ENCODE results near the gene PLA2G4B. TPM values are rescaled to one million over a fixed set of nuclear protein-coding genes. Genes with fewer than 3 reads are reported as not detected.

The PLA2G4B gene
- total RNA-seq, 1 donor from 2014 or later: 15.6 TPM

GRCh38 chr15:41866872-41867579 lies 28.4 kb downstream of the PLA2G4B start:
- intact Hi-C loops (cut with micrococcal nuclease): no loop called here

DNA sequence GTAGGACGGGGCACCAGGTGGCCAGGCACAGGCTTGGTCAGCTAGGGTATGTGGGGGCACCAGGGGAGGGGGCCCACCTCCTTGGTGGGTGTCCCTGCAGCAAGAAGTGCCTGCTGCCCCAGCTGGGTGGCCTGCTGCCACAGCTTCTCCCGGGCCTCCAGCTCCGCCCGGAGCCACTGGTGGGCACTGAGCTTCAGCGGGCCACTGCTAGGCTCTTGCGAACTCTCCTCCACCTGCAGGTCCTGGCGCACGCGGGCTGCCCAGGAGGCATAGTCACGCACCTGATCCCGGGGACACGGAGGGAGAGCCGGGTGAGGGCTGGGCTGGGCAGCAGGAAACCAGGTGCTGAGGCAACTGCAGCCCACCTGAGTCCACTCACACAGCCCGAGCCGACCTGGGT lies 29.7 kb downstream of the PLA2G4B start:
- intact Hi-C loops (cut with micrococcal nuclease): no loop called here

GRCh38 chr15:41869770-41870688 lies 31.4 kb downstream of the PLA2G4B start:
- intact Hi-C loops (cut with micrococcal nuclease): loop anchor here (2.0 kb wide), 2 partner anchors 25 to 39 kb away; partner anchors contain the start of gene SPTBN5

GRCh38 chr15:41870689-41871081 lies 32.0 kb downstream of the PLA2G4B start:
- intact Hi-C loops (cut with micrococcal nuclease): loop anchor here (2.0 kb wide), 2 partner anchors 24 to 40 kb away; partner anchors contain the start of gene SPTBN5

- intact Hi-C loops (cut with micrococcal nuclease): loop anchor here (2.0 kb wide), 2 partner anchors 23 to 41 kb away; partner anchors contain the start of gene SPTBN5
Observed at GRCh38 chr15:41871175-41871905, 32.7 kb downstream of the PLA2G4B start.

GRCh38 chr15:41872166-41872747 lies 33.6 kb downstream of the PLA2G4B start:
- intact Hi-C loops (cut with micrococcal nuclease): no loop called here

GRCh38 chr15:41873711-41874110 lies 35.1 kb downstream of the PLA2G4B start:
- intact Hi-C loops (cut with micrococcal nuclease): no loop called here

- intact Hi-C loops (cut with micrococcal nuclease): no loop called here
Observed at GRCh38 chr15:41874736-41875135, 36.1 kb downstream of the PLA2G4B start.

DNA sequence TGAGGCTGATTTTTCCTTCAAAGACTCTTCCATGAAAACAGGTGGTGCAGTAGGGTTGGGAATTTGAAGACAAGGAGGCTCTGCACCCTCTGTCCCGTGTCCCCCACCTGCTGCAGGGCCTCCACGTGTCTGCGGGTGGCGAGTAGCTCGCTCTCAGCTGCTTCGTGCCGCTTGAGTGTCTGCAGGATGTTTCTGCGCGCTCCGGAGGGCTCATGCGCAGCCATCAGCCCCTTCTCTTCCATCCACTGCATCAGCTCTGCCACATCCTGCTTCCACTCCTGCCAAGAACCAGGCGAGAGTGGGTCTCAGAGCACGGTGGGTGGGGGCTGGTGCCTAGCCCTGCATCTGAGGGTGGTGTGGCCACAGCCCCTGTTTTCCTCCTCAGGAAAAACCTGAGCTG lies 37.4 kb downstream of the PLA2G4B start:
- intact Hi-C loops (cut with micrococcal nuclease): no loop called here

DNA sequence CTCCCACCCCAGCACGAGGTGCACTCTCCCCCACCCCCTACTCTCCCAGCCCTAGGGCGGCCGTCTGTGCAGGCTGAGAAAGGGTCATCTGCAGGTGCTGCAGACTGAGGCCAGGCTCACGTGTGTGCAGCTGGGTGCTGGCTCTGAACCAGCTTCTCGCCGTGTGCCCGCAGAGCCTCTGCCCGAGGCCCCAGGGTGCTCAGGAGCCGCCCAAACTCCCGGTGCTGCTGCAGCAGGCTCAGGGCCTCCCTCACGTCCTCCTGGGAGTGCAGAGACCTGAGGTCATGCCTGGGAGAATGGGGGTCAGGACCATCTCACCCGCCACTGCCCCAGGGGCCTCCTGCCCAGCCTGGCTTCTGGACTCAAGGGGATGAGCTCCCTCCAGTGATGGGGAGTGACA lies 38.0 kb downstream of the PLA2G4B start:
- intact Hi-C loops (cut with micrococcal nuclease): no loop called here

DNA sequence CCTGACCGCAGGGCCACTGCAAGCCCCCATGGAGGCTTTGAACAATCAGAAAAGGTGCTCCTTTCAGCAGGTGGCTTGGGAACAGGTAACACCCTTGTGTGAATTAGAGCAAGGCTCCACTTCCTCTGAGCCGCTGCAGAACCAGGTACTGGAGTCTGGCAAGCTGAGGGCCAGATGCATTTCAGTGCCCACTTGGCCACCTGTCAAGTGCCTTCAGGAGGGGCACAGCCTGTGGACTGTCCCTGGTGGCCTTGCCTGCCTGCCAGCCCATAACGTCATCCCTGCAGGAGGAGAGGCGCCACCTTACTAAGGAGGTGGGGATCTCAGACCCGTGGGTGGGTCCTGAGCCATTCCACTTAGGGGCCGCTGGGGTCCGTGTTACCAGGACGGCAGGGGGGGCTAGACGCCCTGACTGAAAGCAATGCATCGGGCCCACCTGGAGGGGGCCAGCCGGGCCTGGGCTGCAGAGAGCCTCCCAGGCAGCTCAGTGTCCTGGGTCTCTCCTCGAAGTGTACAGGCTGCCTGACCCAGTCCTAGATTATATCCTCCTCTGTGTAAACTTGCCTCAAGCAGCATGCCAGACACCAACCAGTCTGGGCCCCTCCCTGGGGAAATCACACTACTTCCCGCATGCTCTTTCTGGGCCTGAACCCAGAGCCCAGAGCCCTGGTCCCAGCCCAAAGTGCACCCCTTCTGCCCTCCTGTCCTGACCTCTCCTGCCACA lies 39.1 kb downstream of the PLA2G4B start:
- intact Hi-C loops (cut with micrococcal nuclease): no loop called here

GRCh38 chr15:41878355-41878699 lies 39.7 kb downstream of the PLA2G4B start:
- intact Hi-C loops (cut with micrococcal nuclease): no loop called here

DNA sequence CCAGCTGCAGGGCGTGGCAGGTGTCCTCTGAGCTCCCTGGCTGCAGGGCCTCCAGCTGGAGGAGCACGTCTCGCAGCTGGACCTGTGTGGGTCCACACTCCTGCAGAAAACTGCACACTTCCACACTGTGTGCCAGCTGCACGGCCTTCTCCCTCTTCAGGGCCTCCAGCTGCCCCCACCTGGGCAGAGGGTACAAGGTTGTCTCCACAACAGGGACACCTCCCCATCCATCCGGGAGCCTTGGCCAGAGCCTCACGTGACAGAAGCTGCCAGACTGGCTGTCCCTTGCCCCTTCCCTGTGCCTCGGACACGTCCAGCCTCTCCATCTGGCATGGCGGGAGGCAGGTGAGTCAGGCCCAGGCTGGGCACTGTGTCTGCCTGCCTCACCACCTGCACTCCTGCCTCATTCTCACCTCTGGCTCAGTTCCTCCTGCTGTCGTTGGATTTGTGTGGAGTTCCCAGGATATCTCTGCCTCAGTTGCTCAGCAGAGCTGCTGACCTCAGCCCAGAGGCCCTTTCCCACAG lies 40.7 kb downstream of the PLA2G4B start:
- intact Hi-C loops (cut with micrococcal nuclease): no loop called here

GRCh38 chr15:41880156-41880877 lies 41.7 kb downstream of the PLA2G4B start:
- intact Hi-C loops (cut with micrococcal nuclease): no loop called here

GRCh38 chr15:41881086-41881485 lies 42.4 kb downstream of the PLA2G4B start:
- intact Hi-C loops (cut with micrococcal nuclease): no loop called here

DNA sequence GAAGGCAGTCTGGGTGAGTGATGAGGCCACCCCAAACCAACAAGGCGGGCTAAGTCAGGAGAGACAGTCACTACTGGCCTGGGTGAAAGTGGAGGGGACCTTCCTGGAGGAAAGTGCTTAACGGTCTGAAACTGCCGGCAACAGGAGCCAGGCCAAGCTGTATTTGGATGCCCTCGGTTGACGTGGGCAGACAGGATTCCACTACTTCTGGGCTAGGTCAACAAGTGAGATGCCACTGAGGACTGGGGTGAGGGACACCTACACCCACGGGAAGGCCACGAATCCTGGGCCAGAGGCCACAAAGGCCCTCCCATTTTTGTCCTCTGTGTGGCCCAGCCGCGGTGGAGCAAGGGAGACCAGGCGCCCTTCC lies 42.9 kb downstream of the PLA2G4B start:
- intact Hi-C loops (cut with micrococcal nuclease): no loop called here

- intact Hi-C loops (cut with micrococcal nuclease): no loop called here
Observed at GRCh38 chr15:41881920-41882688, 43.5 kb downstream of the PLA2G4B start.

DNA sequence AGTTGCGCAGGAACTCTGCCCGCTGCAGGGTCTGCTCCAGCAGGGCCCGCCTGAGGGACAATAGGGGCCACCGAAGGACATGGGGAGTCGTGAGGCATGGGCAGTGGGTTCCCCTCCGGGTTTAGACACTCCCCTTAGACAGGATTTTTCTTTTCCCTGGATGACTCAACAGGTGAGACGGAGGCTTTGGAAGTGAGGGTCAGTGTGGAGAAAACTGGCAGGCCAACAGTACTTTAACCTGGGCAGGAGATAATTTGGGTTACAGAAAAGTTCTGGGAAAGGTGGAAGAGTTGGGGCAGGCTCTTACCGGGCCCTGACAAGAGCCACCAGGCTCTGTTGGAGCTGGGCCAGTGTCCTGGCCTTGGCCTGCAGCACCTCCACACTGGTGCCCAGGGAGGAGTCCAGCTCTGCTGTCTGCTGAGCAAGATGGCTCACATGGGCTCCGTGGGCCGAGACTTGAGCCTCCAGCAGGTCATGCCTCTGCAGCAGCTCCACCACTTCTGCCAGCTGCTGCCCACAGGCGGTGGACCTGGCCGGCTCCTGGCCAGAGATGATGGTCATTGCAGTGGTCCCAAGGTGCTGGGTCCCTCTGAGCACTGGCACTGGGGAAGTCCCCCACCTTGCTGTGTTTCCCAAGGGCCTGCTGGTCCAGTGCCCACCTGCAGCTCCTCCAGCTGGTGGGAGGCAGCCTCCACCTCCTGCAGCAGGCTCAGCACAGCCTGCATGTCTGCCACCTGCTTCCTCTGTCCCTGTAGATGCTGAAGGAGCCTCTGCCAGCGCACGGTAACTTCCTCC lies 44.2 kb downstream of the PLA2G4B start:
- intact Hi-C loops (cut with micrococcal nuclease): no loop called here

Data from T-helper 1 cell treated with Interleukin-12 subunit alpha and Interleukin-12 subunit beta and Interleukin-4 antibody, amounts not matched to agents 30 ng/mL and 1 ng/mL, for 36 hours (primary cell).